HG02588 (cell line): ENCODE data around the gene NEK7.
"Not testable (repeated sequence)": the region's sequence is repeated elsewhere in the genome, so short reads cannot be mapped to it uniquely, and the experiment has no call there.

Experiments used
- ATAC-seq: cut with Tn5 transposase; IDR thresholded peaks from one replicate; pipeline ENCODE4 v1.9.1; 2021; ENCODE audit warnings: mild to moderate bottlenecking, moderate library complexity; ENCODE audit not compliant: unreplicated experiment

NEK7 gene

DNA sequence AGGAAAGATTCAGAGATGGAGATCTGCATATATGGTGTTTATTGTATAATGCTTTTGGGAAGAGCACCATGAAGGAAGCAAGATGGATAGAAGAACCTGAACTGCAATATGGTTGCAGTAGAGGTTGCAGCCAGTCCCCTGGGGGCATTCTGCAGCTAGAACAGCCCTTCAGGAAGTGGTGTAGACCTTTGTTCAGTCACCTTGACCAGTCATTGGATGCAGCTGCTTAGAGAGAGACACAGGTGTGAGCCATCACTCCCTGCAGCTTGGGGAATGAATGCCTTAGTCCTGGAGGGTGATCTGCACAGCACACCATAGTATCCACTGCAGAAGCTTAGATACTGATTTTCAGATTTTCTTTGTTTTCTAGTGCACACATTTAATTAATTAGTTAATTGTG, 42.3 kb downstream of the NEK7 start:
- ATAC-seq: peak; percentile 50

DNA sequence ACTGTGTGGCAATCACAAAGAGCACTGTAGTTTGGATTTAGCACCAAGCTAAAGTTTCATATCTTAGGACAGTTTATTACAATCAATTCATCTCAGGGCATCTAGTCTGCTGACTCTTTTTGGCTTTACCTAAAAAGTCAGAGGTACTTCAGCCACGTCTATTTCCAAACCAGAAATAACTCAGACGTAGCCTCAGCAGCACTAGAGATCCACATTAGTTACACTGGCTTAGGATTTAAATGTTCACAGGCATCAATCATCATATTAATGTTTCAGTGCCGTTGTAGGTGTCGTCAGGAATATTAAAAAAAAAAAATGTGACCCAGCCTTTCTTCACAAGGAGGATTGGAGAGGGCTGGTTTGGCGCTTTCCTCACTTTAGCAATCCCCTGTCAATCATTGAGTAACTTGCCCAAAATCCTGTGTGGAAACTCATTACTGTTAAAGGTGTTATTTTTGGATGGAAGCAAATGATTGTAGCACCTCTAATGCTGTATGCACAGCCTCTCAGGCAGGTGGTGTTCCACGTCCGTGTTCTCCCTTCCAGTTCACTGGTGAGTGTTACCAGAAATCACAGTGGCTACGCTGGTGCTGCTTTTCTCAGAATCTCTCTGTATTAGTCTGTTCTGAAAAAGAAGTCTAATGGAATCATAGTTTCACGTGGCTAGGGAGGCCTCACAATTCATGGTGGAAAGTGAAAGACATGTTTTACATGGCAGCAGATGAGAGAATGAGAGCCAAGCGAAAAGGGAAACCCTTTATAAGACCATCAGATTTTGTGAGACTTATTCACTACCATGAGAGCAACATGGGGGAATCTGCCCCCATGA, 45.4 kb downstream of the NEK7 start:
- peak; percentile 89 for ATAC-seq

DNA sequence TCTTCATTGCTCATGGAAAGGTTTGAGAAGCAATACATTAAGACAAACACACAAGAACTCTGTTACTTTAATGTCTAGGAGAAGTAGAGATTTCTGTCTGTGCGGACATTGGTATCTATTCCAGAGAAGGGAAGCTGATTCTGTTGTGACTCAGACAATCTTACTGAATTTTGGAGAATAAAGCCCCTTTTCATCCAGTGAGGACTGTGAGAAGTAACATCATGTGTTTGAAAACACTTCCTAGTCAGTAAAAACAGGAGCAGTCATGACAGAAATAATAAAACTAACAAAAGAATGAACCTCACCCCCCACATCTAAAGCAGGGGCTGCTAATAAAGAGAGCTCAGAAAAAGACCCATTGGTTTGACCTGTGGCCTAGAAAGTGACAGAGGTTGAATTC, 46.6 kb downstream of the NEK7 start:
- no peak for ATAC-seq

DNA sequence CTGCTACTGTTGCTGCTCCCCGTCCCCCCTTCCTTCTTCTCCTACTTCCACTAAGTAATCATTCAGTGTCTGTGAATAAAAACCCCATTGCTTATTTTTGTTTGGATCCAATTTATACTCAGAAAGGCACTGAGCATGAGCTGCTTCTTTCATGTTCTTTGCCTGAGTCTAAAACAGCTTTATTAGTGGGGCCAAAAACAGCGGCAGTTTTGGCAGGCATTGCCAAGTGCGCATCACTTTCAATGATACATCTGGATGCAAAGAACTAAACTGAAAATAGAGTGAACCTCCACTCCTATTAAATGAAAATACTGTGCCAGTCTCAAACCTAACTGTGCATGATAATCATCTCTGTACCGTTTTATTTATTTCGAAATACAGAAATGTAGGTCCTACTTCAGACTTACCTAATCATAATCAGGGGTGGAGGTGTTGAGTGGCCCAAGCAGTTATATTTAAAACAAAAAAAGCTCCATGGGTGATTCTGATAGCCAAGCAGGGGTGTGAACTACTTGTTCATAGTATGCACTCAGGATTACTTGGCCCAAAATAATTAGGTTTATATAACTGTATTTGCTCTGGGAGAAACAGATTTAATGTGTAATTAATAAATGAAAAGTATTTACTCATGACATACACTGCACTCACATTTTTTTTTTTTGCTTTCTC, 48.4 kb downstream of the NEK7 start:
- no peak for ATAC-seq

DNA sequence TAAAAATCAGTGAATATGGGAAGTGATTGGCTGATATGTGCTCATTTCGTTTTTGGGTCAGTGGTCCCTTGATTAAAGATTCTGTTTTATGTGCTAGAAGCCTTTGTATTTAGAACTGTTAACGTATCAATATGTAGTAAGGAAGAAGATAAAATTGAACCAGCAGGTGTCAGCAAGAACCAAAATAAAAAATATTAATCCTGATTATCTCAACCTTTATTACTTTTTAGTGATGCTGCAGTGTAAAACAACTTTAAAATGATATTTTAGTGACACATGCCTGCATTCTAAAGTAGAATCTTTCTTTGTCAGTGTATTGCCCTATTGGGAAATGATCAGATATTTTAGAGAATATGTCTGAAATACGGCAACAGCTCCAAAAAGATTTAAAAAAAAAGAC, 49.5 kb downstream of the NEK7 start:
- no peak for ATAC-seq

DNA sequence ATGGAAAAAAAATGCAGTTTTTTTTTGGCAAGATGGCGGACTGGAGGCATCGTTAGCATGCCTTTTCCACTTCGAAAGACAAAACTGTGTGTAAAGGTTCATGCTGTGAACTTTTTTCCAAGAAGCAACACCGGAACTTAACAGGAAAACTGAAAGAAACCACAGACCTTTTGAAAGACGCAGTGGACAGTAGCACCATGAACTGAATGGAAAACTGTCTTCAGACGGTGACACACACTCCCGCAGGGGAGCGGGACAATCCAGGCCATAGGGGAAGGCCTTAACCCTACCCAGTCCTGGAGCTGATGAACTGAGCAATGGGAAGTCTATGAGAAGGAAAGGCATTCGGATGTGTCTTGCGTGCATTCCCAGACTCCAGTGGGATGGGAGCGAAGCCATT, 54.9 kb downstream of the NEK7 start:
- no peak for ATAC-seq

DNA sequence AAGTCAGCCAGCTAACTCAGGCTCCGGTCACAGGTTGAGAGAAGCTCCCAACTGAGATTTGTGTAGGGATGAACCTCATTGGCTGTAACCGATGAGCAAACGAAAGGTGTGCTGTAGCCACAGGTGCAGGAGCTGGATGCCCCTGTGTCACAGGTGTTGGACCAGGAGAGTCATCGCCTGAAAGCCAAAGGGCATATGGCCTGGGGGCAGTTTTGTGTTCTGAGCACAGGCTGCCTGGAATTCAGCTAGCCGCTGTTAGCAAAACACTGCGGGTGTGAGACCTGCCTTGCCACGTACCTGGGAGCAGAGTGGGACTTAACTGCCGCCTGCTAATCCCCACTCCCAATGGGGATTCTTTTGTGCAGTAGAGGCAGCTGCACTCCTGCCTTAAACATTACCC, 55.3 kb downstream of the NEK7 start:
- no peak for ATAC-seq

DNA sequence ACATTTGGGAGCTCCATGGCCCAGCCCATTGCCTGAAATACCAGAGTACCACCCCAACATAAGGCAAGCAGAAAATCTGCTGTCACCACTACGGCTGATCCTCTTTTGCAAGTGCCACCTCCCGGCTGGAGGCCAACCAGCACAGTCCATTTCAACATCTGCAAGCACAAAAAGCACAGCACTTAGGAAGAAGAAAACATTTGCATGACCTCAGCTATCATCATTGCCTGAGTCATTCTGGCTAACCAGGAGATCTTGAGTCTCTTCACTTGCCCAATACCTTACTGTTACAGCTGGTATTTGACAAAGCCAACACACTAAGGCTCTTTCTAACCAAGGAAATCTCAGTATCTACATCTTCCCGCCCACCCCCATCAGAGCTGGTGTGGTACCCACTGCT, 55.9 kb downstream of the NEK7 start:
- ATAC-seq: no peak

DNA sequence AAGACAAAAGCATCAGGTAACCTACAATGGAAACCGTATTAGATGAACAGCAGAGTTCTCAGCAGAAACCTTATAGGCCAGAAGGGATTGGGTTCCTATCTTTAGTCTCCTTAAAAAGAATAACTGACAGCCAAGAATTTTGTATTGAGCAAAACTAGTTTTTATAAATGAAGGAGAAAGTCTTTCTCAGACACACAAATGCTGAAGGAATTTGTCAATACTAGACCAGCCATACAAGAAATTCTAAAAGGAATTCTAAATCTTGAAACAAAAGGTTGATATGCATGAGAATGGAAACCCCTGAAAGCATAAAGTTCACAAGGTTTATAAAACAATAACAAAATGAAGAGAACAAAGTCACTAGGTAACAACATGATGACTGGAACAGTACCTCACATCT, 58.1 kb downstream of the NEK7 start:
- no peak for ATAC-seq

DNA sequence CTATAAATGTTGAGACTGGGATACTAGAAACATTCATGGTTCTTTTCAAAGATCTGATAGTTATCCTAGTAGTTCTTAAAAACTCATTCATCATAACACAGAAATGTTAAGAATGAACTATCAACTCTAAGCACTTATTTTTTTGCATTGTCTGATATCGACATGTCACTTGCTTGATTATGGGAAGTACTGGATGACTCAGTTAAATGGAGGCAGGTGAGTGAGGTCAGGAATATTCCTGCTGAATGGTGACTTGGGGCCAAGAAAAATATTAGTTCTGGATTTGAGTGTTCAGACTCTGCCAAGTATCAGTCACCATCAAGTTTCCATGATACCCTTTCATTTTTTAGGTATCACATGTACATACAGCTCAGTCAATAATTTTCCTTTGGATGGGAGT, 63.6 kb downstream of the NEK7 start:
- ATAC-seq: no peak

DNA sequence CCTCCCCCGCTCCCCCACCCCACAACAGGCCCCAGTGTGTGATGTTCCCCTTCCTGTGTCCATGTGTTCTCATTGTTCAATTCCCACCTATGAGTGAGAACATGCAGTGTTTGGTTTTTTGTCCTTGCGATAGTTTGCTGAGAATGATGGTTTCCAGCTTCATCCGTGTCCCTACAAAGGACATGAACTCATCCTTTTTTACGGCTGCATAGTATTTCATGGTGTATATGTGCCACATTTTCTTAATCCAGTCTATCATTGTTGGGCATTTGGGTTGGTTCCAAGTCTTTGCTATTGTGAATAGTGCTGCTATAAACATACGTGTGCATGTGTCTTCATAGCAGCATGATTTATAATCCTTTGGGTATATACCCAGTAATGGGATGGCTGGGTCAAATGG, 70.2 kb downstream of the NEK7 start:
- not testable (repeated sequence) for ATAC-seq

DNA sequence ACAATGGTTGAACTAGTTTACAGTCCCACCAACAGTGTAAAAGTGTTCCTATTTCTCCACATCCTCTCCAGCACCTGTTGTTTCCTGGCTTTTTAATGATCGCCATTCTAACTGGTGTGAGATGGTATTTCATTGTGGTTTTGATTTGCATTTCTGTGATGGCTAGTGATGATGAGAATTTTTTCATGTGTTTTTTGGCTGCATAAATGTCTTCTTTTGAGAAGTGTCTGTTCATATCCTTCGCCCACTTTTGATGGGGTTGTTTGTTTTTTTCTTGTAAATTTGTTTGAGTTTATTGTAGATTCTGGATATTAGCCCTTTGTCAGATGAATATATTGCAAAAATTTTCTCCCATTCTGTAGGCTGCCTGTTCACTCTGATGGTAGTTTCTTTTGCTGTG, 70.7 kb downstream of the NEK7 start:
- ATAC-seq: not testable (repeated sequence)

DNA sequence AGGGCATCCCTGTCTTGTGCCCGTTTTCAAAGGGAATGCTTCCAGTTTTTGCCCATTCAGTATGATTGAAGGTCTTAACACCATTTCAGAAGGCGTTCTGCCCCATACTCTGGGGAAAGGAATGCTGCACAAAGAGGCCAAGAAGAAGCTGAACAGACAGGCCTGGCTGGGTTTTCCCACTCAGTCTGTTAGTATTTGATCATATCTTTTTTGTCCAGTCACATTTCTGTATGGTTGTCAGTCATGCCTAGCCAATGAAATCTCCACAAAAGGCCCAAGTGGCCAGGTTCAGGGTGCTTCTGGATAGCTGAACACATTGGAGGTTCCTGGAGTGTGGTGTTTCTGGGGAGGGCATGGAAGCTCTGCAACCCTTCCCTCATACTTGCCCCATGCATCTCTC, 72.1 kb downstream of the NEK7 start:
- ATAC-seq: no peak

DNA sequence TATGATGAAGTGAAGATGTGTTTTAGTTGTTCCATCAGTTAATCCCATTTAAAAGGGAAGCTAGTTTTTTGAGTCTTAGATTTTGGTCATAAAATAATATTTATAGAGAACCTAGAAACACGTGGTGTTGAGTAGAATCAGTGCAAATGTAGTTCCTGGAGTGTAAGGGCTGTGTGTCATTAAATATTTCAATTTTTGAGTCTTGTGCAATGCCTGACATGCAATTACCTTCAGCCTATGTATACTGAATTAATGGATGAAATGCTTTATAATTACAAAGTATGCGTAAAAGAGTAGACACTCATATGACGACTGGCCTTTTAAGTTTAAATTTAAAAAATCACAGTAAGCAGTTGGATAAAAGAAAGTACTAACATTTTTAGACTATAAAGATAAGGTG, 75.0 kb downstream of the NEK7 start:
- no peak for ATAC-seq

DNA sequence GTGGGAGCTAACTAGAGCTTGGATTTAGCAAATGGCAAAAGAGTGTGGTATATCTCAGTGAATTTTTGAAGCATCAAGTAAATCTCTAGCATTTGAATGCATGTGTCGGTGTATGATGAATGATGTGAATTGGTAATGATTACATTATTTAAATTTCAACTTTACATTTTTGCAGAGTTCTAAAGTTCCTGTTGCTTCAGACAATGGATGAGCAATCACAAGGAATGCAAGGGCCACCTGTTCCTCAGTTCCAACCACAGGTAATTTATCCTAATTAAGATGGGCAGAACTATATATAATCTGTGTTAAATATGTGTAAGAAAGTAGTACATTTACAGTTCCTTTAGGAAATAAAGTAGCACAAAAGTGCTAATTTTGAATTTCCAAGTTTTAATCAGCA, 75.6 kb downstream of the NEK7 start:
- ATAC-seq: no peak

DNA sequence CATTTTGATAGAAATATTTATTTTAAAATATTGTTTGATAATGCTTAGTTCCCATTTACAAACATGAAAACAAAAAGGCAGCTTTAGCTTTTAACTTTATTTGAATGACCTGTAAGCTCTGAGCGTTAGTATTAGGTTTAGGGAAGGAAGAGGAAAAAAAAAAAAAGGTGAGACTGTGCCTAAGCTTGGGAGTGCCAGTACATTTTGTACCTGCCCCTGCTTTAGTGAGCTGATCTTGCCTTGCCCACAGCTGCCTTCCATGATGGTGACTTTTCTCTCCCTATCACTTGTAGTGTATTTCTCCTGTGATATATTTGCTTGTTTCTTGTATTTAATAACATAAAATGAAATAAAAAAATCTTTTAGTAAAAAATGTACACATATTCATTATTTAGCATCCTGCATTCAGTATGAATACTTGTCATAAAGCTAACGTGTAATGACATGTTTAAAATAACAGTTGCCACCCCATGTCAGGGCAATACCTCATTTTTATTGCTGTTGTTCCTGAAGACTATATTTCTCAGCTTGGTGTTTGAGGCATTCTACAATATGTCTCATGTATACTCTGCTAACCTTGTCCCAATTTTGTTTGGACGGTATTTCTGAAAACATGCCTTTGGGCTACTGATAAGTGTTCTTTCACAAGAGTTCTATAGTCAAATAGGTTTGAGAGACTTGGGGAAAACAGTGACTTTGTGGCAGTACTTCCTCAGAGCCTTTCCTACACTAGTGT, 76.3 kb downstream of the NEK7 start:
- ATAC-seq: no peak

DNA sequence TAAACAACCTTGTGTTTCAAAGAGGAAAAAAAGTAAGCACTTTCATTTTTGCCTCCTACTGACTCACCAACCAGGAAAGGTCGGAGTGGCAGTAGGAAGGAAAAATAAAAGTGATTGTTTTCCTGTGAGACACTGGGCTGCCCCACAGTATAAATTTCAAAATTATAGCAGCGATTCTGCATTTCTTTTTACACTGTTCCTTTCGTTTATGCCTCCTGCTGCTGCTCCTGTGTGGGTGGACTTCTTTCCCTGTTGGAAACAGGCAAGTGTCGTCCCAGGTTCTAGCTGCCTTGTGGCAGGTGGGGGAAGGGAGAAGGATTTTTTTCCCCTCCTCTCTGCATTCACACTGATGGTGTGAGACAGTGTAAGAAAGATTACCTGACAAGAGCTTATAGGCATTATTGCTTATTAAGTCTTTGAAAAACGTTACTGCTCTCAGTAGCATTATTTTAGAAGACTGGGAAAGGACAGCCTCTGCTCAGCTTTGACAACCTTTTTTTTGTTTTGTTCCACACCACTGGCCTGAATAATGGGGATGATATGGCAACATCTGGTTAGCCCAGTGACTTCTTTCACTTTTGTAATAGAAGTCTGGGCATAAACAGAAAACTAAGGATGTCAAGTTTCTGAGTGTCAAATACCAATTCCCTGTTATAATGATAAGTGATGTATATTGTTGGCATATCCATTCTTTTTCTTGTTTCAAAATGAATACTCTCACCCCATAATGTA, 77.9 kb downstream of the NEK7 start:
- ATAC-seq: no peak

DNA sequence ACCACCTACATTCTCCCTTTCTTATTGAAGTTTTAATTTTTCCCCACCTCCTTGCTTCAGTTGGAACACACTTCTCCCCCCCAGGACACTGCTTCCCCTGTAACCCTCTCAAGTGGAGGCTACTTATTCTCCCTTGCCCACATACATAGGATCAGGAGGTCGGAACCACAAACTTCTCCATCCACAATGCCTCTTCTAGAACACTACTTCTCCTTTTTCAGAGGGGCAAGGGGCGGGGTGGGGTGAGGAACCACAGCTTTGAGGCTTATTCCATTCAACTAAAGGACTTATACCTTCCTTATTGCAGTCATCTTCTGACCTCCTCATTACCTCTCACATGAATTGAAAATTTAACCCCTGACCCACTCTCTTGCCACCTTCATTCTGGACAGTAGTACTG, 81.3 kb downstream of the NEK7 start:
- no peak for ATAC-seq

DNA sequence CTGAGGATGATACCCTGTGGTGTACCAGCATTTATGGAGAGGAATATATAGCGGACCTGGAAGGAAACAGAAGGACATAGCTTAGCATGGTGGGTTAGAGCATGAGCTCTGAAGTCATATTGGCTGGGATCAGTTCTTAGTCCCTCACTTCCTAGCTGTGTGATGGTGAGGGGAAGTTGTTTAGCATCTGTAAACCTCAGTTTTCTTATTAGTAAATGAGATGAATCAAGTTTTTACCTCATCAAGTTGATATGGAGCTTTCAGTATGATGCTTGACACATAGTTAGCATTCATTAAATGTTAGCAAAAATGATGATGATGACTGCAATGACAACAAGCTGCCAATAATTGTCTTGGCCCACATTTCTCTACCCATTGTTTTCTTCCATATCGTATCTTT, 84.8 kb downstream of the NEK7 start:
- no peak for ATAC-seq

DNA sequence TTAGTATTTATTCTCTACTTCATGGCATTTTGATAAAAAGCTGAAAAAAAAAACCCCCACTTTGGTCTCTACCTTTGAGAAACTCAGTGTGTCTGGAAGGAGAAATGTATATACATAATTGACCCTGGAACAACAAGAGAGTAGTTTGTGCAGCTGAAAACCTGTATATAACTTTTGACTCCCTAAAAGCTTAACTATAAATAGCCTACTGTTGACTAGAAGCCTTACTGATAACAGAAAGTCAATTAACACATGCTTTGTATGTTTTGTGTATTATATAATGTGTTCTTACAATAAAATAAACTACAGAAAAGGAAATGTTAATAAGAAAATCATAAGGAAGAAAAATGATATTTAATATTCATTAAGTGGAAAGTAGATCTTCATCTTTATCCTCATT, 88.0 kb downstream of the NEK7 start:
- no peak for ATAC-seq

DNA sequence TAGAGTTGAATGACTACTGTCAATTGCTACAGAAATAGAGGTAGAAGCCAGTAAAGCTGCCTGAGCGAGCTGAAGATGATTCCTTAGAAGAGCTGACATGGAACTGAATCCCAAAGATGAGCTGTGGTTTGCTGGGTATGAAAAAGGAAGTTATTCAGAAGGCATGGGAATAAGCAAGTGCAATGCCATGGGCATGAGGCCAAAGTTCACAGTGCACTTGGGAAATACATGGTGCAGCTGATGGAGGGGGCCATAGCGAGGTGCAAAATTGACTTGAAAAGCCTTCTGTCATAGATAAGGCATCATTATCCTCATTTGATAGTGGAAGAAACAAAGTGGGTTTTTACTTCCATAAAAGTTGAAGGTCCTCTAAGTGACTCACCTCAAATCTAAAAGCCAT, 88.6 kb downstream of the NEK7 start:
- no peak for ATAC-seq
